Heart right ventricle (tissue), 16 donors: ENCODE data around the gene THBS1. TPM values are rescaled to one million over a fixed set of nuclear protein-coding genes. Genes with fewer than 3 reads are reported as not detected.

Experiments
- ATAC-seq, 8 donors: fragments of 200-7000 bp; cut with Tn5 transposase; one replicate each; pipeline ENCODE4 v1.9.1; 2020; ENCODE audit warnings: mild to moderate bottlenecking in 8 of 8, moderate library complexity in 8 of 8, moderate number of reproducible peaks in 1 of 8
- DNase-seq, 2 donors: peaks; one replicate each; pipeline ENCODE4 v3.0.0-alpha.2; 2020
- H3K27ac ChIP-seq, 10 donors: fragments of 200-600 bp; sonication (generic) in 2 of 10; one replicate each; pipeline versions ENCODE4 v1.5.0 to v1.8.0; 2020 to 2022; ENCODE audit warnings: mild to moderate bottlenecking in 3 of 10
- H3K27me3 ChIP-seq, 7 donors: fragments of 200-600 bp; one replicate each; pipeline ENCODE4 v1.8.0; 2021 to 2022; ENCODE audit warnings: mild to moderate bottlenecking in 2 of 7
- H3K36me3 ChIP-seq, 9 donors: fragments of 200-600 bp; sonication (generic) in 1 of 9; one replicate each; pipeline versions ENCODE4 v1.5.0 to v1.8.0; 2020 to 2022; ENCODE audit warnings: mild to moderate bottlenecking in 2 of 9
- H3K4me1 ChIP-seq, 9 donors: fragments of 200-600 bp; sonication (generic) in 1 of 9; one replicate each; pipeline versions ENCODE4 v1.5.0 to v1.8.0; 2020 to 2022; ENCODE audit warnings: mild to moderate bottlenecking in 4 of 9
- H3K4me3 ChIP-seq, 10 donors: fragments of 200-600 bp; sonication (generic) in 2 of 10; one replicate each; pipeline versions ENCODE4 v1.5.0 to v1.8.0; 2020 to 2022; ENCODE audit warnings: mild to moderate bottlenecking in 7 of 10, moderate library complexity in 2 of 10
- H3K9me3 ChIP-seq, 11 donors: fragments of 200-600 bp in 10 of 11; sonication (generic) in 2 of 11; one replicate each; pipeline versions ENCODE4 v1.5.0 to v1.8.0; 2013 to 2022; ENCODE audit warnings: mild to moderate bottlenecking in 2 of 11, control low read depth in 1 of 11, moderate library complexity in 1 of 11
- CTCF ChIP-seq, 9 donors: fragments of 200-600 bp; sonication (generic) in 2 of 9; IDR thresholded peaks; one replicate each; pipeline versions ENCODE4 v1.5.0 to v1.8.0; 2021 to 2022; ENCODE audit warnings: antibody characterized with exemption in 9 of 9, mild to moderate bottlenecking in 5 of 9, moderate library complexity in 1 of 9
- WGBS, 2 donors: extraction: QIAGEN DNeasy Blood & Tissue Kit; methylation state at CpG; one replicate each; pipeline ENCODE4 v1.1.7; 2013; ENCODE audit warnings: inconsistent platforms in 1 of 2; 5-methylcytosine and 5-hydroxymethylcytosine counted together
- intact Hi-C, 10 donors: fragments of 100-400 bp; cut with DNase I; formaldehyde crosslinking; loops; one replicate each; pipeline versions ENCODE4 v1.11.1 to v1.14.2; 2022
- polyA plus RNA-seq, 2 donors: library from polyadenylated mRNA; stranded (reverse); fragments of 200-250 nt; gene quantifications; one replicate each; pipeline ENCODE4 v1.2.3, GENCODE V29; 2013
- total RNA-seq, 10 donors: library from RNA; stranded (reverse); fragmentation: NEBNext Ultra II Directional in 3 of 10; extraction: Animal tissue kit (Norgen Biotek cat#: 25700) in 3 of 10; gene quantifications; one replicate each; pipeline versions ENCODE4 v1.2.1 to v1.2.4, GENCODE V29; 2021 to 2023
- donor health status: Arrhythmogenic right ventricular cardiomyopathy.
- donor health status: ischemic (EF 13 %, LVEDD 7.1; RV severe dilation, severe dysfunction).
- donor health status: healthy with polysubstance abuse.
- donor health status: DM: no; HTN: yes; CAD: no.
- donor health status: DM: no; HTN: no; CAD: no.
- donor health status: ischemic (EF 25% LVEDD 6.9; RV normal size, moderate dysfunction).
- donor health status: ischemic (EF 25% LVEDD 5.7; RV mildly dilated, moderate dysfunction).
- donor health status: healthy.
- donor health status: DM: yes; HTN: yes; CAD: no.
- donor health status: Ischemic cardiomyopathy.
- donor health status: ischemic (EF 35%, LVEDD 5.7; RV mildly dilated, moderate dysfunction).
- donor health status: nonischemic (EF 11% LVEDD 7.7; RV severe dilation, severe dysfunction).
- donor health status: DM: yes; HTN: yes; CAD: no.
- donor health status: PGD.
- donor health status: ischemic (EF 29% LVEDD 5.4; RV normal size, mild dysfunction).
- donor health status: nonischemic (EF 23%, LVEDD 6.1; RV moderate dilation, normal function).

Gene THBS1
- total and polyA plus RNA-seq, 12 donors, result 12.9 to 1,109 (median 102) TPM

- H3K4me3 ChIP-seq, result no peak overlapping the region
- H3K4me1 ChIP-seq, result peaks cover 7 to 45% (median 23%) of the 10 kb centered on the region in 9 donors
- no peaks in the 10 kb centered on the region for H3K36me3 ChIP-seq
- intact Hi-C loops, result no loop called here
- peak in 1 of 9 donors; percentile 2 for TF ChIP-seq CTCF (IDR thresholded peaks at IDR 0.05)
- 79 to 85% methylated on average over 3 of the region's 3 CpGs for WGBS, 2 donors
- ATAC-seq (no peak), DNase-seq (no peak)
- no peaks in the 10 kb centered on the region for H3K9me3 ChIP-seq
- no peaks in the 10 kb centered on the region for H3K27me3 ChIP-seq
- H3K27ac ChIP-seq, result peak overlapping the region in 1 of 10 donors; percentile 37
Measured at GRCh38 chr15:39631357-39631756, 50.5 kb downstream of the THBS1 start.

DNA sequence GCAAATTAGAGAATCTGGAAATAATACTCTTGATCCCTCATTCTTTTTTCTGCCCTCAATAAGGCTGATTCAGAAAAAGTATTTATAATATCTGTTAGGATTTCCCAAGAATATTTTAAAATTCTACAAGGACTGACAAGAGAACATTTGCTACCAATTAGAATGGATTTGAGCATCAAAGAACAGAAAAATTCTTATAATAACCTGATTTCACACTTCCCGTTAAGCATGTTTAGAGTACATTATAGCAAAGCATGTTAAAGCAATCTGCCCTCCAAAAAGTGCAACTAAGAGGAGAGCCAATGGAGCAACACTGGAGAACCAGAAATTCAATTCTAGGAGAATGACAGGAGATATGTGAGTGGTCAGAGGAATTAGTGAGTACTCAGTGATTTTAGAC is 57.2 kb downstream of the THBS1 start:
- H3K27ac ChIP-seq, result no peak overlapping the region
- ATAC-seq (no peak), DNase-seq (no peak)
- no peaks in the 10 kb centered on the region for H3K9me3 ChIP-seq
- intact Hi-C loops, result no loop called here
- peaks cover 0 to 12% (median 8%) of the 10 kb centered on the region in 9 donors for H3K4me1 ChIP-seq
- no peak for TF ChIP-seq CTCF (IDR thresholded peaks at IDR 0.05)
- H3K36me3 ChIP-seq, result no peaks in the 10 kb centered on the region
- H3K4me3 ChIP-seq, result no peak overlapping the region
- 97 to 100% methylated on average over 1 of the region's 1 CpG for WGBS, 2 donors
- no peaks in the 10 kb centered on the region for H3K27me3 ChIP-seq

DNA sequence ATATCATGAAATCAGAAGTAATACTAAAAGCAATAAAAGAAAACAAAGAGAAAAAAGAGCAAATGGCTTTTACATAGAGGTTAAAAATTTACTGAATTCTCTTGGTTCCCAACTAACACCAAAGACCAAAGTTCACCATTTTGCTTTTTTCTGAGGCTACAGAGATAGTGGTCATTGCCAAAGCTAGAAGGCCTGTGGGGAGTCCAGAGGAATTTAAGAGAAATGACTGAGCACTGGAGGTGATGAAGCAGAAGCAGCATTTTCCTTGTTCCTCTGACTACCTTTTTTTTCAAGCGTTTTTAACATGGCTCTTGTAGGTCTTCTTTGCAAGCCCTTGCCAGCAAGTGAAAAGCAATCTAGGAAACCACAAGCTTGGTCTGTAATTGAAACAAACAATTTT is 58.2 kb downstream of the THBS1 start:
- Histone ChIP-seq H3K27ac (no peak overlapping the region), H3K9me3 (no peaks in the 10 kb centered on the region), H3K27me3 (no peaks in the 10 kb centered on the region), H3K4me3 (no peak overlapping the region), H3K36me3 (no peaks in the 10 kb centered on the region), H3K4me1 (peaks cover 0 to 12% (median 8%) of the 10 kb centered on the region in 9 donors)
- no peak for TF ChIP-seq CTCF (IDR thresholded peaks at IDR 0.05)
- WGBS, 2 donors, result 94 to 96% methylated on average over 1 of the region's 1 CpG
- no peak for ATAC-seq
- DNase-seq, result no peak
- intact Hi-C loops, result loop anchor here in 1 of 10 donors (1.0 kb wide), 1 partner anchor 11 kb away; no protein-coding TSS in a partner anchor

- no peak for TF ChIP-seq CTCF (IDR thresholded peaks at IDR 0.05)
- WGBS, 2 donors, result 82 to 84% methylated on average over 3 of the region's 3 CpGs
- Histone ChIP-seq H3K27me3 (no peaks in the 10 kb centered on the region), H3K36me3 (no peaks in the 10 kb centered on the region), H3K27ac (no peak overlapping the region), H3K9me3 (no peaks in the 10 kb centered on the region), H3K4me3 (no peak overlapping the region), H3K4me1 (peaks cover 0 to 25% (median 14%) of the 10 kb centered on the region in 9 donors)
- intact Hi-C loops, result no loop called here
- DNase-seq (no peak), ATAC-seq (no peak)
Measured at GRCh38 chr15:39640665-39641064, 59.8 kb downstream of the THBS1 start.
